HG02678 (cell line): ENCODE measurements around the gene PON1.

Source experiments
- ATAC-seq: cut with Tn5 transposase; IDR thresholded peaks from one replicate; pipeline ENCODE4 v1.9.1; 2021; ENCODE audit warnings: mild to moderate bottlenecking, moderate library complexity; ENCODE audit not compliant: unreplicated experiment

The PON1 gene

DNA sequence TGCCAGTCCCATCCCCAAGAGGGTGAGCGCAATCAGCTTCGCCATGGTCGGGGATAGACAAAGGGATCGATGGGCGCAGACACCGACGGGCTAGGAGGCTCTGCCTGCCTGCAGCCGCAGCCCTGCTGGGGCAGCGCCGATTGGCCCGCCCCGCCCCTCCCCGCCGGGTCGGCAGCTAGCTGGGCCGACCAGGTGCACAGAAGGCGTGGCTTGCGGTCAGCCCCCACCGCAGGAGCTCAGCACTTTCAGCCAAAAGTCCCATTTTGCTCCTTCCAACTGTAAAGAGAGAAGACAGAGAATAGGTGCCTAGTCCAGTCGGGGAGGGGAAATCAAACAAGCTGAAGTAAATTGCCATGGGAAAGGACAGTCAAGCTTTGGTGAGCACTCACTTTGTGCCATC, at the start of gene PON1:
Gene PON1 (minus strand): TSS at position 102 of the 400 bp plus-strand sequence. CDS start 57 bp downstream, at position 45.
- no peak for ATAC-seq

- ATAC-seq, result no peak
Measured at GRCh38 chr7:95373323-95373722, 49.0 kb upstream of the PON1 start.

GRCh38 chr7:95368235-95368634, 43.9 kb upstream of the PON1 start:
- ATAC-seq, result no peak

- ATAC-seq, result no peak
Measured at GRCh38 chr7:95367606-95368005, 43.3 kb upstream of the PON1 start.

DNA sequence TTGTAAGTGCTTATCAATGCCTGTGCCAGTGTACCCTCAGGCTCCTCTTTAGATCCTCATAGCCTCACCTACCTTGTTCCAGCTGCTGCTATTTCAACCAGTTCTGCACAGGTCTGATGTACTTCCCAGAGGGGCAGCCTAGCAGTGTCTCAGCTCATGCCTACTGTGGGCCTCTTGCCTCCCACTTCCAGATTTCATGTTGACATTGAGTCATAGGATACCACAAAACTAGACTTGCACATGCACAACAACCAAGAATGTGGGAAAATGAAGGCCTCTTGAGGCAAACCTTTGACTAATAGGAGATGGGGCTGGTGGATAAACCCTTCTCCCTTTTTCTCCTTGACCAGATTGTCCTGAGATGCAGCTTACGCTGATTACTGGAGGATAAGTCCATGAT, 40.8 kb upstream of the PON1 start:
- ATAC-seq, result no peak

DNA sequence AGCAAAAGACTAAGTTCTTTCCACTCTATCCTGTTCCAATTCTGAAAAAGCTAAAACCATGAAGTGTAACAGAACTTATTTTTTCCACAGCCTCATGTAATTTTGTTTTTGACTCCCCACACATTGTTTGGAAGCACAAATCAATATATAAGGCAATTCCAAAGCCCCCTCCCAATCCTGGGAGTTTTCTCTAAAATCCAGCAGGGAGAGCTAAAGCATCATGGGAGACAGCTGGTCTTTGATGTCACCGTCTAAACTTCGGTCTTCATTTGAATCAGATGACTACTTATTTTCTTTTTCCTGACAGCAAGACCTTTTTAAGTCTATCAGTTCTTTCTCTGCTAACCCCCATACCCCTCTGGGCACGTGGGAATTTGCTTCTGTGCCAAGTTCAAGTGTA, 33.3 kb upstream of the PON1 start:
- ATAC-seq, result no peak

DNA sequence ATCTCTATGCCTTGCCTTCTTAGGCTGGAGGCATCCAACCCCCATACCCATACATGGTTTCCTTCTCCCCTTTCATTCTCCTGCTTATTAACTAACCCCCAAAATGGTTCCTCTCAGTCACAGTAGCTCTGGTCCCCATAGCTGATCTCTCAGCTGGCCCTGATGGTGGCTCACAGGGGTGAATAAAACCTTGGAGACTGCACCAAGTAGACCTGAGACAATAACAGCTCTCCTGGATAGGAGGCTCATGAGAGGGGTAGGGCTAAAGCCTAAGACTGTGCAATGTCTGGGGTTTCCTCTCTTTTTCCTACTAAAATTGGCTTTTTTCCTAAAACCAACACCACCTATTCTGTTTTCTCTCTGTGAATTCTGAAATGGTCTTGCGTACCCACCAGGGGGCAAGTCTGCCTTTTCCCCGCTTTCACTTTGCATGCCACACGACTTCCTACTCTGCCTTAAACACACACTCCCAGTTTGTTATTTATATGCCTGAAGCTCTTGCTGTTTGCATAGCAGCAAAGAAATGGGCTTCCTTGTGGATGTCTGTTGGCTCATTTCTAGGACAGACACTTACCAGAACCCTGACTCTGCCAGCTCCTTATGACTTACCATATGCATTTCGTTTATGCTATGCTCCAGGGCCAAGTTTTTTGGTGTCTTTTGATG, 18.4 kb upstream of the PON1 start:
- ATAC-seq, result no peak

- ATAC-seq, result no peak
Measured at GRCh38 chr7:95342029-95342428, 17.7 kb upstream of the PON1 start.

DNA sequence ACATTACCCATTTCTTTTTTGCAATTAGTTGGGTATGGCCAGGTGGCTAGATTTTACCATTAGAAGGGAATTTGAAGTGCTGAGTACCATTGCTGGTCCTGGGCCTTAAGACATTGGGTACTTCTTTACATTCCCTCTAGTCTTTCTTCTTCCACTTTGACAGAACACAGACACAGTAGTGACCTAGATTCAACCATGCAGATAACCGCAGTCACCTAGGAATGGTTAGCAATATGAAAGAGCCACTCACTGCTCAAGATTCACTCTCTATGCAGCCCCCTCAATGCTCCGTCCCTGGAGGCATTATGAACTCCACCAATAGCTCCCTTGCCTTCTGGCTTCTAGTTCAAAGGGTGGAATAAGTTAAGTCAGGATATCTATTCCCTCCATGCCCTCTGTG, 16.2 kb upstream of the PON1 start:
- no peak for ATAC-seq

DNA sequence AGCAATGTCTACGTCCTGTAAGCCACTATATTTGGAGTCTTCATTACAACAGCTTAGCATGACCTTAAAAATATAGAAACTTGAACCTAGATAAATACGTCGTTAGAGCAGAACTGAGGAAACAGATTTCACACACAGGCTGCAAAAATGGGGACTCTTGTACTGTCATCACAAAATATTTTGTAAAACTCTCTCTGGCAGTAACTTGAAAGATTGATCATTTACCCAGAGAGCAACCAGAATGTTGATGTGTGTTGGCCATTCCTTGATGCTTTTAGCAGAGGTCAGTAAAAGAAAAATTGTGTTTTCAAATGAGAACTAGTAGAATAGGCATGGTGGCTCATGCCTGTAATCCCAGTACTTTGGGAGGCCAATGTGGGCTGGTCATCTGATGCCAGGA, 14.5 kb upstream of the PON1 start:
- ATAC-seq, result no peak

- ATAC-seq, result no peak
Measured at GRCh38 chr7:95335093-95335492, 10.8 kb upstream of the PON1 start.

- no peak for ATAC-seq
Measured at GRCh38 chr7:95334447-95334846, 10.1 kb upstream of the PON1 start.

DNA sequence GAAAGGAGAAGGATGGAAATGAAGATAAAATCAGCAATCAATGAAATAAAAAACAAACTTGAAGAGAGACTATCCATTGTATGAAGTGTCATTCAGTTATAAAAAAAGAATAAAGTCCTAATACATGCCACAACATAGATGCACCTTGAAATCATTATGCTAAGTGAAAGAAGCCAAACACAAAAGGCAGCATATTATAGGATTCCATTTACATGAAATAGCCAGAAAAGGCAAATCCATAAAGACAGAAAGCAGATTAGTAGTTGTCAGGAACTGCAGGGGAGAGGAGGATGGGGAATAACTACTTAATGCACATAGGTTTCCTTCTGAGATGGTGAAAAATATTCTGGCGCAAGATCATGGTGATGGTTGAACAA, 6.6 kb upstream of the PON1 start:
- ATAC-seq, result peak; percentile 27

GRCh38 chr7:95330204-95330960, 6.0 kb upstream of the PON1 start:
- peak; percentile 98 for ATAC-seq

GRCh38 chr7:95327356-95327755, 3.0 kb upstream of the PON1 start:
- no peak for ATAC-seq

DNA sequence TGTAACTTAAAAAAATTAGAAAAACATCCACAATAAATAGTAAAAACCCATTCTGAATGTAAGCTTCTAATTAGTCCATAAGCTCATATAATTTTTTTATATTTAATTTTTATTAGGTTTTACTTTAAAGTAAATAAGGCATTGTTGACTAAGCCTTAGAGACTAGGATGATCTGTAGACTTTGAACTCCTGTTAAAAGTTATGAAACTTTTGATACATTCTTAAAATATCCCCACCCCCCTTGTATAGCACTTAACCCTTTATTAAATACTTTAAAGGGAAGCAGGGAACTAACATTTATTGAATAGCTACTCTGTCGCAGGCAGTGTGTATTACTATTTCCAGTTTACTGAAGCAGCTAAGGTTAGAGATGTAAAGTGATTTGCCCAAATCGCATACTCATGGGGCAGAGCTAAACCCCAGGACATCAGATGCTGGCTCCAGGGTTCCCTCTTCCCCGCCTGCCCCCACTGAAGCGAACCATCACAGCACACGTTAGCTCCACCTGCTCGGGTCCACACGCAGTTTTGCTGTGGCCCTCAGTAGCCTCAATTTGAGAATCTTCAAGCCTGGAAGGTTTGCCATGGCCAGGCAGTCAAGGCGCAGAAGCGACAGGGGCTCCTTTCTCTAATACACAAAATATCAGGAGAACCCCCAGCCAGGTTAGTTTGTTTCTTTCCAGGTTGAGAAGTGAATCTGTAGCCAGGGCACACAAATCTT, 762 bp downstream of the PON1 start:
- ATAC-seq, result no peak

DNA sequence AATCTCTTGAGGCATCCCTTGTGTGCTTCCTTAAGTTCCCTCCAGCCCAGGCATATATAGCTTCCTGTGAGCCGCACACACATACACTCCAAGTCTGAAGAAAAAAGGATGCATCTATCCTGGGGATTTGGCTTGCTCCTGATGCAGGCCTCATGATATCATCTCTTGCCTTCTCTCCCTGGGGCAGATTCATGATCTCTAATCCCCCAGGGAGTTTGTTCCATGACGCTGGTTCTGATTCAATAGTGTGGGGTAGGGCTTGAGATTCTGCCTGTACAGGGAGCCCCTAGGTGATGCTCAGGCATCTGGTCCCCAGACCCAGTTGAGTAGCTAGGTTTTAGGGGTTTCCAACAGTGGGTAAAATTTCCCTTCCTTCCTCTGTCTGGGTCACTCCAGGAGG, 1.5 kb downstream of the PON1 start:
- no peak for ATAC-seq

DNA sequence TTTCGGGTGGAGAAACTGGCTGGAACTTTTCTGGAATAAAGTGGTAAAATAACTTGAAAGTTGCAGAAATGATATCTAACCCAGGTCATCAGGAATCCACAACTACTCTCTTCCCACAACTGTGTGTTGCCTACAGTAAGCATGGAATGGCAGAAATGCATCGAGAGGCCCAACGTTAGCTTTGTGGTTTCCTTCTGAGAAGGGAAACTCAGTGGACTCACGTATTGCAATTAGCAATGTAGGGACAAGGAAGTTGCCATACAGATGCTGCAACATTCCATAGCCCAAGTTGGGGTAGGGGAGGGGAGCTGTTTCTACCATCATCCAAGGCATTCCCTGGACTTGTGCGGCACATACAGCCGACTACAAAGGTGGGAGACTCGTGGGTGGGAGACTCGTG, 1.9 kb downstream of the PON1 start:
- no peak for ATAC-seq

GRCh38 chr7:95321720-95322119, 2.6 kb downstream of the PON1 start:
- ATAC-seq, result no peak

GRCh38 chr7:95320651-95321050, 3.7 kb downstream of the PON1 start:
- ATAC-seq, result no peak

- no peak for ATAC-seq
Measured at GRCh38 chr7:95319570-95319969, 4.8 kb downstream of the PON1 start.

GRCh38 chr7:95318501-95319100, 5.7 kb downstream of the PON1 start:
- no peak for ATAC-seq
